Transverse colon (tissue), 3 donors: ENCODE measurements around the gene MAP3K7.

ENCODE experiments used
- CTCF ChIP-seq, 5 experiments: fragments of 200-600 bp in 3 of 5; fragments of 450-650 bp in 2 of 5; sonication (generic) in 3 of 5; IDR thresholded peaks; 1 replicate in 2 of 5; 2 replicates in 3 of 5; pipeline ENCODE4 v1.5.1; 2016 to 2017; ENCODE audit warnings: antibody characterized with exemption in 5 of 5, inconsistent platforms in 3 of 5, mild to moderate bottlenecking in 2 of 5, moderate library complexity in 1 of 5
- POLR2A ChIP-seq: fragments of 450-650 bp; IDR thresholded peaks from one replicate; pipeline ENCODE4 v1.6.1; 2016; ENCODE audit warnings: antibody characterized with exemption, mild to moderate bottlenecking, moderate library complexity

GRCh38 chr6:90479603-90479926, 107.3 kb downstream of the MAP3K7 start:
- no peak for TF ChIP-seq CTCF (IDR thresholded peaks at IDR 0.05)
- no peak for TF ChIP-seq POLR2A
